ENCODE measurements around the gene OR2V1. TPM values are rescaled to one million over a fixed set of nuclear protein-coding genes. Genes with fewer than 3 reads are reported as not detected.

OR2V1 gene
- total and polyA plus RNA-seq, 4 experiments from 2014 or later = not detected

GRCh38 chr5:181086026-181086883, 44.7 kb downstream of the OR2V1 start:
- H3K9me3 ChIP-seq (ENCODE audit: control insufficient read depth in 1 of 2, low read length in 2 of 2) = no peaks in the 10 kb centered on the region
- Mint-ChIP-seq H3K9me3 (no peaks in the 10 kb centered on the region), H3K27me3 (peaks cover 22 to 27% of the 10 kb centered on the region in 2 donors), H3K36me3 (no peaks in the 10 kb centered on the region), H3K27ac (no peak overlapping the region), H3K4me3 (no peak overlapping the region), H3K4me1 (no peaks in the 10 kb centered on the region)
- H3K4me3 ChIP-seq (ENCODE audit: low read length in 2 of 2) = no peak overlapping the region
- H3K4me1 ChIP-seq (ENCODE audit: insufficient read depth, low read length) = no peaks in the 10 kb centered on the region
- peaks cover 2% of the 10 kb centered on the region for H3K27me3 ChIP-seq (ENCODE audit: insufficient read depth, low read length)
- no peak overlapping the region for H3K27ac ChIP-seq (ENCODE audit: low read depth, low read length)
- CTCF ChIA-PET (ENCODE audit: partially characterized antibody) = no interaction called here
- intact Hi-C loops (cut with micrococcal nuclease) = no loop called here
- DNase-seq = no peak
- H3K36me3 ChIP-seq (ENCODE audit: insufficient read depth, low read length) = no peaks in the 10 kb centered on the region
- POLR2A ChIA-PET (ENCODE audit: partially characterized antibody) = no interaction called here

GRCh38 chr5:181084621-181085195, 46.3 kb downstream of the OR2V1 start:
- Mint-ChIP-seq H3K4me3 (no peak overlapping the region), H3K27me3 (peaks cover 26 to 27% of the 10 kb centered on the region in 2 donors), H3K4me1 (no peaks in the 10 kb centered on the region), H3K9me3 (no peaks in the 10 kb centered on the region), H3K36me3 (no peaks in the 10 kb centered on the region), H3K27ac (peak overlapping the region in 1 of 7 donors; percentile 22)
- ChIA-PET POLR2A (ENCODE audit: partially characterized antibody) (no interaction called here), CTCF (ENCODE audit: partially characterized antibody) (no interaction called here)
- no peak overlapping the region for H3K27ac ChIP-seq (ENCODE audit: low read depth, low read length)
- H3K4me3 ChIP-seq (ENCODE audit: low read length in 2 of 2) = no peak overlapping the region
- no peaks in the 10 kb centered on the region for H3K4me1 ChIP-seq (ENCODE audit: insufficient read depth, low read length)
- H3K27me3 ChIP-seq (ENCODE audit: insufficient read depth, low read length) = peaks cover 4% of the 10 kb centered on the region
- H3K36me3 ChIP-seq (ENCODE audit: insufficient read depth, low read length) = no peaks in the 10 kb centered on the region
- intact Hi-C loops (cut with micrococcal nuclease) = no loop called here
- no peaks in the 10 kb centered on the region for H3K9me3 ChIP-seq (ENCODE audit: control insufficient read depth in 1 of 2, low read length in 2 of 2)
- DNase-seq = no peak

- H3K4me1 Mint-ChIP-seq = no peaks in the 10 kb centered on the region
- H3K27me3 Mint-ChIP-seq = peaks cover 27 to 30% of the 10 kb centered on the region in 2 donors
- Histone ChIP-seq H3K27me3 (ENCODE audit: insufficient read depth, low read length) (peaks cover 4% of the 10 kb centered on the region), H3K36me3 (ENCODE audit: insufficient read depth, low read length) (no peaks in the 10 kb centered on the region), H3K4me1 (ENCODE audit: insufficient read depth, low read length) (no peaks in the 10 kb centered on the region), H3K4me3 (ENCODE audit: low read length in 2 of 2) (no peak overlapping the region), H3K27ac (ENCODE audit: low read depth, low read length) (no peak overlapping the region), H3K9me3 (ENCODE audit: control insufficient read depth in 1 of 2, low read length in 2 of 2) (no peaks in the 10 kb centered on the region)
- CTCF ChIA-PET (ENCODE audit: partially characterized antibody) = no interaction called here
- H3K9me3 Mint-ChIP-seq = peaks cover 0 to 3% (median under 1%) of the 10 kb centered on the region in 8 donors
- no peaks in the 10 kb centered on the region for H3K36me3 Mint-ChIP-seq
- no peak overlapping the region for H3K4me3 Mint-ChIP-seq
- no peak for DNase-seq
- POLR2A ChIA-PET (ENCODE audit: partially characterized antibody) = no interaction called here
- intact Hi-C loops (cut with micrococcal nuclease) = no loop called here
- no peak overlapping the region for H3K27ac Mint-ChIP-seq
These were observed 49.0 kb downstream of the OR2V1 start for GRCh38 chr5:181081989-181082388.

- Mint-ChIP-seq H3K27me3 (peaks cover 14 to 28% of the 10 kb centered on the region in 2 donors), H3K4me1 (no peaks in the 10 kb centered on the region), H3K27ac (no peak overlapping the region), H3K36me3 (no peaks in the 10 kb centered on the region), H3K9me3 (peaks cover 0 to 18% (median 6%) of the 10 kb centered on the region in 8 donors), H3K4me3 (no peak overlapping the region)
- Histone ChIP-seq H3K4me3 (ENCODE audit: low read length in 2 of 2) (no peak overlapping the region), H3K36me3 (ENCODE audit: insufficient read depth, low read length) (no peaks in the 10 kb centered on the region), H3K4me1 (ENCODE audit: insufficient read depth, low read length) (no peaks in the 10 kb centered on the region), H3K27ac (ENCODE audit: low read depth, low read length) (no peak overlapping the region), H3K9me3 (ENCODE audit: control insufficient read depth in 1 of 2, low read length in 2 of 2) (no peaks in the 10 kb centered on the region), H3K27me3 (ENCODE audit: insufficient read depth, low read length) (peaks cover 4% of the 10 kb centered on the region)
- POLR2A ChIA-PET (ENCODE audit: partially characterized antibody) = no interaction called here
- intact Hi-C loops (cut with micrococcal nuclease) = no loop called here
- CTCF ChIA-PET (ENCODE audit: partially characterized antibody) = no interaction called here
- DNase-seq = no peak
These were observed 54.0 kb downstream of the OR2V1 start for GRCh38 chr5:181076920-181077319.

Other genes with a start within 250 kb of the OR2V1 start
- not detected for gene BTNL8, start 232.0 kb downstream of the OR2V1 start, total RNA-seq
- gene BTNL8, start 232.0 kb downstream of the OR2V1 start, polyA plus RNA-seq = not detected
- gene BTNL3, start 142.3 kb downstream of the OR2V1 start, total RNA-seq = not detected
- not detected for gene BTNL3, start 142.3 kb downstream of the OR2V1 start, polyA plus RNA-seq
- gene BTNL9, start 90.9 kb downstream of the OR2V1 start, total RNA-seq = not detected
- not detected for gene BTNL9, start 90.9 kb downstream of the OR2V1 start, polyA plus RNA-seq
- not detected for gene OR2V2, start 16.4 kb upstream of the OR2V1 start, total RNA-seq
- gene OR2V2, start 16.4 kb upstream of the OR2V1 start, polyA plus RNA-seq = not detected
- 1 to 10 TPM; 3.3 to 4.2 TPM for gene TRIM7, start 74.0 kb upstream of the OR2V1 start, total RNA-seq
- gene TRIM7, start 74.0 kb upstream of the OR2V1 start, polyA plus RNA-seq = under 1 TPM; 0.63 to 0.69 TPM
- gene TRIM41, start 92.1 kb upstream of the OR2V1 start, total RNA-seq = 10 to 100 TPM; 39.9 to 40.7 TPM
- gene TRIM41, start 92.1 kb upstream of the OR2V1 start, polyA plus RNA-seq = 1 to 10 TPM; 1.7 to 2.0 TPM
- gene RACK1, start 112.7 kb upstream of the OR2V1 start, total RNA-seq = 1,000 to 10,000 TPM; 1,956 to 2,001 TPM
- 1,000 to 10,000 TPM; 2,065 to 2,145 TPM for gene RACK1, start 112.7 kb upstream of the OR2V1 start, polyA plus RNA-seq
- gene TRIM52, start 130.0 kb upstream of the OR2V1 start, total RNA-seq = 10 to 100 TPM; 73.0 to 76.8 TPM
- gene TRIM52, start 130.0 kb upstream of the OR2V1 start, polyA plus RNA-seq = 10 to 100 TPM; 19.4 to 47.2 TPM
- not detected for gene OR4F3, start 236.1 kb upstream of the OR2V1 start, total RNA-seq
- gene OR4F3, start 236.1 kb upstream of the OR2V1 start, polyA plus RNA-seq = not detected